Heart left ventricle (tissue), 16 donors: ENCODE results near the gene TAF1A. TPM values are rescaled to one million over a fixed set of nuclear protein-coding genes. Genes with fewer than 3 reads are reported as not detected.

Source experiments
- ATAC-seq, 4 donors: fragments of 200-7000 bp; cut with Tn5 transposase; one replicate each; pipeline ENCODE4 v1.9.1; 2020 to 2022; ENCODE audit warnings: moderate library complexity in 4 of 4, mild to moderate bottlenecking in 3 of 4, moderate number of reproducible peaks in 1 of 4
- DNase-seq, 5 donors: peaks; one replicate each; pipeline ENCODE4 v3.0.0-alpha.2; 2020
- H3K27ac ChIP-seq, 12 donors: fragments of 200-600 bp; sonication (generic) in 4 of 12; one replicate each; pipeline versions ENCODE4 v1.5.0 to v1.8.0; 2016 to 2022; ENCODE audit warnings: mild to moderate bottlenecking in 2 of 12
- H3K27me3 ChIP-seq, 9 donors: fragments of 200-600 bp; sonication (generic) in 2 of 9; one replicate each; pipeline versions ENCODE4 v1.5.1 to v1.8.0; 2016 to 2022; ENCODE audit warnings: mild to moderate bottlenecking in 3 of 9
- H3K36me3 ChIP-seq, 9 donors: fragments of 200-600 bp; sonication (generic) in 2 of 9; one replicate each; pipeline versions ENCODE4 v1.5.0 to v1.8.0; 2018 to 2022; ENCODE audit warnings: mild to moderate bottlenecking in 2 of 9
- H3K4me1 ChIP-seq, 12 donors: fragments of 200-600 bp; sonication (generic) in 4 of 12; one replicate each; pipeline versions ENCODE4 v1.5.0 to v1.8.0; 2016 to 2022; ENCODE audit warnings: mild to moderate bottlenecking in 3 of 12
- H3K4me3 ChIP-seq, 12 donors: fragments of 200-600 bp; sonication (generic) in 4 of 12; one replicate each; pipeline versions ENCODE4 v1.5.0 to v1.8.0; 2017 to 2022; ENCODE audit warnings: mild to moderate bottlenecking in 9 of 12, moderate library complexity in 4 of 12
- H3K9me3 ChIP-seq, 12 donors: fragments of 200-600 bp; sonication (generic) in 4 of 12; one replicate each; pipeline versions ENCODE4 v1.5.0 to v1.8.0; 2016 to 2022; ENCODE audit warnings: mild to moderate bottlenecking in 1 of 12
- POLR2A ChIP-seq, 2 donors: fragments of 450-650 bp; IDR thresholded peaks; one replicate each; pipeline ENCODE4 v1.6.1; 2017; ENCODE audit warnings: antibody characterized with exemption in 2 of 2, mild to moderate bottlenecking in 2 of 2, moderate library complexity in 2 of 2
- WGBS, 4 donors: extraction: QIAGEN DNeasy Blood & Tissue Kit in 2 of 4; methylation state at CpG; one replicate each; pipeline versions ENCODE4 v1.1.5 to v1.1.7; 2013 to 2018; 5-methylcytosine and 5-hydroxymethylcytosine counted together
- intact Hi-C, 10 donors: fragments of 100-400 bp; cut with DNase I; formaldehyde crosslinking; loops; one replicate each; pipeline versions ENCODE4 v1.11.1 to v1.14.2; 2022
- polyA plus RNA-seq, 2 donors: library from polyadenylated mRNA; stranded (reverse); fragments of 200-250 nt; gene quantifications; one replicate each; pipeline ENCODE4 v1.2.3, GENCODE V29; 2013
- total RNA-seq, 9 donors: library from RNA; depleted of rRNA in 2 of 9; stranded (reverse); fragments of >200 nt in 2 of 9; fragmentation: NEBNext Ultra II Directional in 3 of 9; extraction: Animal tissue kit (Norgen Biotek cat#: 25700) in 3 of 9; gene quantifications; one replicate each; pipeline versions ENCODE4 v1.1.0 to v1.2.4, GENCODE V29; 2016 to 2023
- TF ChIP-seq, protein P1 (sequence below), 12 donors: fragments of 200-600 bp; sonication (generic) in 4 of 12; IDR thresholded peaks; one replicate each; pipeline versions ENCODE4 v1.5.0 to v1.8.0; 2018 to 2022; ENCODE audit warnings: antibody characterized with exemption in 12 of 12, mild to moderate bottlenecking in 5 of 12
- donor health status: ischemic (EF 13 %, LVEDD 7.1; RV severe dilation, severe dysfunction).
- donor health status: healthy with polysubstance abuse.
- donor health status: DM: no; HTN: yes; CAD: no.
- donor health status: DM: no; HTN: no; CAD: no.
- donor health status: ischemic (EF 25% LVEDD 6.9; RV normal size, moderate dysfunction).
- donor health status: ischemic (EF 25% LVEDD 5.7; RV mildly dilated, moderate dysfunction).
- donor health status: healthy.
- donor health status: DM: yes; HTN: yes; CAD: no.
- donor health status: ischemic (EF 35%, LVEDD 5.7; RV mildly dilated, moderate dysfunction).
- donor health status: nonischemic (EF 11% LVEDD 7.7; RV severe dilation, severe dysfunction).
- donor health status: DM: yes; HTN: yes; CAD: no.
- donor health status: PGD.
- donor health status: ischemic (EF 29% LVEDD 5.4; RV normal size, mild dysfunction).
- donor health status: nonischemic (EF 23%, LVEDD 6.1; RV moderate dilation, normal function).

The TAF1A gene
- total and polyA plus RNA-seq, 11 donors = 0.81 to 5.1 (median 1.6) TPM

DNA sequence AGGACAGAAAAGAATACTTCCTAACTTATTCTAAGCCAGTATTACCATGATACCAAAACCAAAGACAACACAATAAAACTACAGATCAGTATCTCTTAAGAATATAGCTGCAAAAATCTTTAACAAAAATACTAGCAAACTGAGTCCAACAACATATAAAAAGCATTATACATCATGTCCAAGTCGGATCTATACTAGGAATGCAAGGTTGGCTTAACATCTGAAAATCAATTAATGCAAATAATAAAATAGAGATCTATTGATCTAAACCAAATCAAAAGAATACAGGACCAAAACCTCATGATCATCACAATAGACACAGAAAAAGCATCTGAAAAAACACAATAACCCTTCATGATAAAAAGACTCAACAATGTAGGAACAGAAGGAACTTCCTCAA lies 18.9 kb downstream of the TAF1A start:
- no peak overlapping the region for H3K27ac ChIP-seq
- H3K4me1 ChIP-seq = no peaks in the 10 kb centered on the region
- H3K9me3 ChIP-seq = peaks cover 0 to 10% (median 0%) of the 10 kb centered on the region in 12 donors
- WGBS, 4 donors = 94 to 98% (median 97%) methylated on average over 1 of the region's 1 CpG
- no peak for DNase-seq
- TF ChIP-seq, protein P1, sequence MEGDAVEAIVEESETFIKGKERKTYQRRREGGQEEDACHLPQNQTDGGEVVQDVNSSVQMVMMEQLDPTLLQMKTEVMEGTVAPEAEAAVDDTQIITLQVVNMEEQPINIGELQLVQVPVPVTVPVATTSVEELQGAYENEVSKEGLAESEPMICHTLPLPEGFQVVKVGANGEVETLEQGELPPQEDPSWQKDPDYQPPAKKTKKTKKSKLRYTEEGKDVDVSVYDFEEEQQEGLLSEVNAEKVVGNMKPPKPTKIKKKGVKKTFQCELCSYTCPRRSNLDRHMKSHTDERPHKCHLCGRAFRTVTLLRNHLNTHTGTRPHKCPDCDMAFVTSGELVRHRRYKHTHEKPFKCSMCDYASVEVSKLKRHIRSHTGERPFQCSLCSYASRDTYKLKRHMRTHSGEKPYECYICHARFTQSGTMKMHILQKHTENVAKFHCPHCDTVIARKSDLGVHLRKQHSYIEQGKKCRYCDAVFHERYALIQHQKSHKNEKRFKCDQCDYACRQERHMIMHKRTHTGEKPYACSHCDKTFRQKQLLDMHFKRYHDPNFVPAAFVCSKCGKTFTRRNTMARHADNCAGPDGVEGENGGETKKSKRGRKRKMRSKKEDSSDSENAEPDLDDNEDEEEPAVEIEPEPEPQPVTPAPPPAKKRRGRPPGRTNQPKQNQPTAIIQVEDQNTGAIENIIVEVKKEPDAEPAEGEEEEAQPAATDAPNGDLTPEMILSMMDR (IDR thresholded peaks at IDR 0.05) = no peak
- TF ChIP-seq POLR2A (IDR thresholded peaks at IDR 0.05) = no peak
- H3K27me3 ChIP-seq = no peaks in the 10 kb centered on the region
- H3K36me3 ChIP-seq = peaks cover 0 to 68% (median 39%) of the 10 kb centered on the region in 9 donors
- H3K4me3 ChIP-seq = no peak overlapping the region
- no peak for ATAC-seq
- intact Hi-C loops = no loop called here

GRCh38 chr1:222561656-222562055 lies 28.1 kb downstream of the TAF1A start:
- 94 to 100% (median 96%) methylated on average over 1 of the region's 1 CpG for WGBS, 4 donors
- intact Hi-C loops = no loop called here

DNA sequence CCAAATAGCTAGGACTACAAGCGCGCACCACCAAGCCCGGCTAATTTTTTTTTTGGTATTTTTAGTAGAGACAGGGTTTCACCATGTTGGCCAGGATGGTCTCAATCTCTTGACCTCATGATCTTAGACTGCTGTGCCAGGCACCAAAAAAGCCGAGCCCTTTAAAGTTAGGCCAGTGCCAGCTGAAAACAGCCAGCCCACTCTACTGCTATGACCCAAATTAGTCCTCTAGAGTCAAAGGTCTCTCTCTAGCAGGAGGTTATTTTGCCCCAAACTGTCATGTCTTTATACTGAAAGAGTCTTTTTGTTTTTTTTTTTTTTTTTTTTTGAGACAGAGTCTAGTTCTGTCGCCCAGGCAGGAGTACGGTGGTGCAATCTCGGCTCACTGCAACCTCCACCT lies 32.2 kb downstream of the TAF1A start:
- ATAC-seq = no peak
- WGBS, 4 donors = 83 to 98% (median 94%) methylated on average over 7 of the region's 7 CpGs
- Histone ChIP-seq H3K4me1 (no peaks in the 10 kb centered on the region), H3K9me3 (no peaks in the 10 kb centered on the region), H3K4me3 (no peak overlapping the region), H3K27ac (no peak overlapping the region), H3K36me3 (peaks cover 0 to 71% (median 60%) of the 10 kb centered on the region in 9 donors), H3K27me3 (no peaks in the 10 kb centered on the region)
- no peak for DNase-seq
- TF ChIP-seq, protein P1 (IDR thresholded peaks at IDR 0.05) = no peak
- TF ChIP-seq POLR2A (IDR thresholded peaks at IDR 0.05) = no peak
- intact Hi-C loops = no loop called here

More at GRCh38 chr1:222561656-222562055, 28.1 kb downstream of the TAF1A start:
- Histone ChIP-seq H3K36me3 (peaks cover 0 to 81% (median 65%) of the 10 kb centered on the region in 9 donors), H3K4me3 (no peak overlapping the region), H3K27ac (no peak overlapping the region), H3K9me3 (no peaks in the 10 kb centered on the region), H3K27me3 (no peaks in the 10 kb centered on the region), H3K4me1 (no peaks in the 10 kb centered on the region)
- ATAC-seq (no peak), DNase-seq (no peak)
- no peak for TF ChIP-seq POLR2A (IDR thresholded peaks at IDR 0.05)
- TF ChIP-seq, protein P1 (IDR thresholded peaks at IDR 0.05) = peak in 1 of 12 donors; percentile 7

DNA sequence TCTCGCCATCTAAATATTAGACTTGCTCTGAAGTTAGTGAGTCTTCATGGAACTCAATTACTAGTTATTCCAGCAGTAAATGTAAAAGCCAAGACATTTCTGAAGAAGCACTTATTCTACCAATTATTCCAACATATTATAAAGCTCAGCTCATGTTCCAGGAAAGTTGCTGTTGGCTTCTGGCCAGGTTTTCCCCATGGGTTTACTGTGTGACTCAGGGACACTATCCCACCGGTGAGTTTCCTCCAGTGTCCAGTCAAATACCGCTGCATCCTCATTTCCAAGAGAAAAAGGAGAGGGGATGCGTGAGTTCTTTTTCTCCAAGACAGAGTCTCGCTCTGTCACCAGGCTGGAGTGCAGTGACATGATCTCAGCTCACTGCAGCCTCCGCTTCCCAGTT lies 32.6 kb downstream of the TAF1A start:
- Histone ChIP-seq H3K27me3 (no peaks in the 10 kb centered on the region), H3K27ac (no peak overlapping the region), H3K9me3 (no peaks in the 10 kb centered on the region), H3K4me3 (no peak overlapping the region), H3K4me1 (no peaks in the 10 kb centered on the region), H3K36me3 (peaks cover 0 to 68% (median 58%) of the 10 kb centered on the region in 9 donors)
- ATAC-seq = no peak
- TF ChIP-seq POLR2A (IDR thresholded peaks at IDR 0.05) = no peak
- TF ChIP-seq, protein P1 (IDR thresholded peaks at IDR 0.05) = no peak
- 66 to 76% (median 69%) methylated on average over 6 of the region's 6 CpGs for WGBS, 4 donors
- intact Hi-C loops = no loop called here
- no peak for DNase-seq
